Measurements from ENCODE around the gene ZC2HC1B. TPM values are rescaled to one million over a fixed set of nuclear protein-coding genes. Genes with fewer than 3 reads are reported as not detected.

ZC2HC1B gene
- total RNA-seq, 3 donors from 2014 or later: not detected

- H3K9me3 ChIP-seq: no peaks in the 10 kb centered on the region
- intact Hi-C loops (cut with DNase I, micrococcal nuclease): no loop called here
- no peaks in the 10 kb centered on the region for H3K36me3 ChIP-seq (ENCODE audit: low read depth)
- ATAC-seq (no peak), DNase-seq (no peak)
- no peaks in the 10 kb centered on the region for H3K4me1 ChIP-seq (ENCODE audit: low read depth)
- no peak for TF ChIP-seq CTCF (IDR thresholded peaks at IDR 0.05)
- no peak overlapping the region for H3K4me3 ChIP-seq
These were observed 72.7 kb downstream of the ZC2HC1B start for GRCh38 chr6:143936778-143937667.

- no peak for ATAC-seq
- intact Hi-C loops (cut with DNase I, micrococcal nuclease): no loop called here
- no peaks in the 10 kb centered on the region for H3K4me1 ChIP-seq (ENCODE audit: low read depth)
- H3K9me3 ChIP-seq: no peaks in the 10 kb centered on the region
- TF ChIP-seq CTCF (IDR thresholded peaks at IDR 0.05): no peak
- H3K4me3 ChIP-seq: no peak overlapping the region
- H3K36me3 ChIP-seq (ENCODE audit: low read depth): no peaks in the 10 kb centered on the region
- no peak for DNase-seq
These were observed 73.3 kb downstream of the ZC2HC1B start for GRCh38 chr6:143937668-143937970.

GRCh38 chr6:143939364-143939763 lies 75.1 kb downstream of the ZC2HC1B start:
- H3K36me3 ChIP-seq (ENCODE audit: low read depth): no peaks in the 10 kb centered on the region
- no peak for DNase-seq
- no peaks in the 10 kb centered on the region for H3K4me1 ChIP-seq (ENCODE audit: low read depth)
- H3K9me3 ChIP-seq: no peaks in the 10 kb centered on the region
- no peak overlapping the region for H3K4me3 ChIP-seq
- intact Hi-C loops (cut with DNase I, micrococcal nuclease): no loop called here
- no peak for TF ChIP-seq CTCF (IDR thresholded peaks at IDR 0.05)
- no peak for ATAC-seq

GRCh38 chr6:143940011-143940597 lies 75.8 kb downstream of the ZC2HC1B start:
- Histone ChIP-seq H3K9me3 (no peaks in the 10 kb centered on the region), H3K36me3 (ENCODE audit: low read depth) (no peaks in the 10 kb centered on the region), H3K4me3 (no peak overlapping the region), H3K4me1 (ENCODE audit: low read depth) (no peaks in the 10 kb centered on the region)
- DNase-seq (peak in 2 of 3 donors; percentile 52 to 79), ATAC-seq (peak; percentile 93)
- peak; percentile 66 for TF ChIP-seq CTCF (IDR thresholded peaks at IDR 0.05)
- intact Hi-C loops (cut with DNase I, micrococcal nuclease): loop anchor here in 1 of 2 donors (10.0 kb wide), 1 partner anchor 75 kb away; no protein-coding TSS in a partner anchor

GRCh38 chr6:143941852-143942627 lies 77.8 kb downstream of the ZC2HC1B start:
- intact Hi-C loops (cut with DNase I, micrococcal nuclease): loop anchor here in 1 of 2 donors (10.0 kb wide), 1 partner anchor 73 kb away; no protein-coding TSS in a partner anchor
- Histone ChIP-seq H3K4me1 (ENCODE audit: low read depth) (no peaks in the 10 kb centered on the region), H3K36me3 (ENCODE audit: low read depth) (no peaks in the 10 kb centered on the region), H3K4me3 (no peak overlapping the region), H3K9me3 (no peaks in the 10 kb centered on the region)
- peak; percentile 77 for ATAC-seq
- TF ChIP-seq CTCF (IDR thresholded peaks at IDR 0.05): peak; percentile 21
- peak; percentile 62 to 84 (median 76) for DNase-seq
